GM23338 (cell line): ENCODE data around the gene ATP8A2.

Source experiments
- CREB1 ChIP-seq: fragments of 250-450 bp; sonication (Bioruptor Pico); IDR thresholded peaks from 2 replicates; pipeline ENCODE4 v1.5.0; 2020; ENCODE audit warnings: low read depth, mild to moderate bottlenecking, moderate library complexity
- CTCF ChIP-seq, 2 experiments: fragments of 200-600 bp in 1 of 2; sonication (generic) in 1 of 2; conservative IDR thresholded peaks; 2 replicates each; pipeline versions ENCODE4 v1.5.1 to v1.6.1; 2016 to 2017; ENCODE audit warnings: antibody characterized with exemption in 2 of 2, low read depth in 2 of 2, mild to moderate bottlenecking in 2 of 2, moderate library complexity in 1 of 2
- EZH2 ChIP-seq: fragments of 200-600 bp; sonication (generic); IDR thresholded peaks from one replicate; pipeline ENCODE4 v1.8.0; 2017; ENCODE audit warnings: antibody characterized with exemption, mild to moderate bottlenecking, low read depth; ENCODE audit not compliant: unreplicated experiment
- EZH2phosphoT487 ChIP-seq: fragments of 200-600 bp; sonication (generic); IDR thresholded peaks from one replicate; pipeline ENCODE4 v1.8.1; 2018; ENCODE audit warnings: antibody characterized with exemption; ENCODE audit not compliant: unreplicated experiment
- JUNB ChIP-seq: IDR thresholded peaks from one replicate; pipeline ENCODE4 v1.6.1; 2016; ENCODE audit warnings: antibody characterized with exemption; ENCODE audit not compliant: unreplicated experiment
- NANOG ChIP-seq: IDR thresholded peaks from 2 replicates; pipeline ENCODE4 v1.6.1; 2016; ENCODE audit warnings: antibody characterized with exemption, borderline replicate concordance
- POLR2AphosphoS5 ChIP-seq: IDR thresholded peaks from 2 replicates; pipeline ENCODE4 v1.6.1; 2016; ENCODE audit warnings: antibody characterized with exemption, low read depth
- ZNF114 ChIP-seq: fragments of 250-450 bp; sonication (Bioruptor Pico); IDR thresholded peaks from 2 replicates; pipeline ENCODE4 v1.5.0; 2020; ENCODE audit warnings: mild to moderate bottlenecking, moderate library complexity
- TF ChIP-seq, protein P1 (sequence below): IDR thresholded peaks from one replicate; pipeline ENCODE4 v1.6.1; 2018; ENCODE audit warnings: antibody characterized with exemption; ENCODE audit not compliant: unreplicated experiment
- TF ChIP-seq, protein P2 (sequence below): IDR thresholded peaks from 2 replicates; pipeline ENCODE4 v1.6.1; 2016; ENCODE audit warnings: antibody characterized with exemption

DNA sequence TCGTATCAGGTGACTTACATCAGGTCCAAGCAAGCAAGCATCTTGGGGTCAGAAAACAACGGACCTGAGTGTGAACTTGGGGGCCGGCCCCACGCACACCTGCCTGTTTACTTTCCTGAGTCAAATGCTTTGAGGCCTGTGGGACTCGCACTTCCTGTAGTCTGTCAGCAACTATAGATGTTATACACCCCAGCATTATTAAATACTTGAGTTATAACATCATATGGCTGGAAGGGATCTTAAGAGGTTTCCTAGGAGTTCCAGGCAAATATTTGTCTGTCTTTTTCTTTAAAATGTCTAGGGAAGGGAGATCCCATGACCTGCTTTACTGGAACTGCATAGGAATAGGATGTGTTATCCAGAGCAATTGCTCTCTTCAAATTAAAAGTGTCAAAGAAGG lies 399.4 kb downstream of the ATP8A2 start:
- no peak for TF ChIP-seq POLR2AphosphoS5
- TF ChIP-seq CTCF (conservative IDR thresholded peaks at IDR 0.05; ENCODE audit: low read depth in 2 of 2), result no peak
- no peak for TF ChIP-seq JUNB
- TF ChIP-seq EZH2, result no peak
- no peak for TF ChIP-seq EZH2phosphoT487
- TF ChIP-seq CREB1, result no peak
- no peak for TF ChIP-seq ZNF114 (CRISPR knock-in tag)
- TF ChIP-seq, protein P1, sequence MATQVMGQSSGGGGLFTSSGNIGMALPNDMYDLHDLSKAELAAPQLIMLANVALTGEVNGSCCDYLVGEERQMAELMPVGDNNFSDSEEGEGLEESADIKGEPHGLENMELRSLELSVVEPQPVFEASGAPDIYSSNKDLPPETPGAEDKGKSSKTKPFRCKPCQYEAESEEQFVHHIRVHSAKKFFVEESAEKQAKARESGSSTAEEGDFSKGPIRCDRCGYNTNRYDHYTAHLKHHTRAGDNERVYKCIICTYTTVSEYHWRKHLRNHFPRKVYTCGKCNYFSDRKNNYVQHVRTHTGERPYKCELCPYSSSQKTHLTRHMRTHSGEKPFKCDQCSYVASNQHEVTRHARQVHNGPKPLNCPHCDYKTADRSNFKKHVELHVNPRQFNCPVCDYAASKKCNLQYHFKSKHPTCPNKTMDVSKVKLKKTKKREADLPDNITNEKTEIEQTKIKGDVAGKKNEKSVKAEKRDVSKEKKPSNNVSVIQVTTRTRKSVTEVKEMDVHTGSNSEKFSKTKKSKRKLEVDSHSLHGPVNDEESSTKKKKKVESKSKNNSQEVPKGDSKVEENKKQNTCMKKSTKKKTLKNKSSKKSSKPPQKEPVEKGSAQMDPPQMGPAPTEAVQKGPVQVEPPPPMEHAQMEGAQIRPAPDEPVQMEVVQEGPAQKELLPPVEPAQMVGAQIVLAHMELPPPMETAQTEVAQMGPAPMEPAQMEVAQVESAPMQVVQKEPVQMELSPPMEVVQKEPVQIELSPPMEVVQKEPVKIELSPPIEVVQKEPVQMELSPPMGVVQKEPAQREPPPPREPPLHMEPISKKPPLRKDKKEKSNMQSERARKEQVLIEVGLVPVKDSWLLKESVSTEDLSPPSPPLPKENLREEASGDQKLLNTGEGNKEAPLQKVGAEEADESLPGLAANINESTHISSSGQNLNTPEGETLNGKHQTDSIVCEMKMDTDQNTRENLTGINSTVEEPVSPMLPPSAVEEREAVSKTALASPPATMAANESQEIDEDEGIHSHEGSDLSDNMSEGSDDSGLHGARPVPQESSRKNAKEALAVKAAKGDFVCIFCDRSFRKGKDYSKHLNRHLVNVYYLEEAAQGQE, result no peak
- TF ChIP-seq NANOG, result no peak
- TF ChIP-seq, protein P2, sequence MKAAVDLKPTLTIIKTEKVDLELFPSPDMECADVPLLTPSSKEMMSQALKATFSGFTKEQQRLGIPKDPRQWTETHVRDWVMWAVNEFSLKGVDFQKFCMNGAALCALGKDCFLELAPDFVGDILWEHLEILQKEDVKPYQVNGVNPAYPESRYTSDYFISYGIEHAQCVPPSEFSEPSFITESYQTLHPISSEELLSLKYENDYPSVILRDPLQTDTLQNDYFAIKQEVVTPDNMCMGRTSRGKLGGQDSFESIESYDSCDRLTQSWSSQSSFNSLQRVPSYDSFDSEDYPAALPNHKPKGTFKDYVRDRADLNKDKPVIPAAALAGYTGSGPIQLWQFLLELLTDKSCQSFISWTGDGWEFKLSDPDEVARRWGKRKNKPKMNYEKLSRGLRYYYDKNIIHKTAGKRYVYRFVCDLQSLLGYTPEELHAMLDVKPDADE, result no peak
